ENCODE results near the gene GDF15. TPM values are rescaled to one million over a fixed set of nuclear protein-coding genes. Genes with fewer than 3 reads are reported as not detected.

The GDF15 gene
- total RNA-seq, 2 experiments from 2014 or later: not detected

DNA sequence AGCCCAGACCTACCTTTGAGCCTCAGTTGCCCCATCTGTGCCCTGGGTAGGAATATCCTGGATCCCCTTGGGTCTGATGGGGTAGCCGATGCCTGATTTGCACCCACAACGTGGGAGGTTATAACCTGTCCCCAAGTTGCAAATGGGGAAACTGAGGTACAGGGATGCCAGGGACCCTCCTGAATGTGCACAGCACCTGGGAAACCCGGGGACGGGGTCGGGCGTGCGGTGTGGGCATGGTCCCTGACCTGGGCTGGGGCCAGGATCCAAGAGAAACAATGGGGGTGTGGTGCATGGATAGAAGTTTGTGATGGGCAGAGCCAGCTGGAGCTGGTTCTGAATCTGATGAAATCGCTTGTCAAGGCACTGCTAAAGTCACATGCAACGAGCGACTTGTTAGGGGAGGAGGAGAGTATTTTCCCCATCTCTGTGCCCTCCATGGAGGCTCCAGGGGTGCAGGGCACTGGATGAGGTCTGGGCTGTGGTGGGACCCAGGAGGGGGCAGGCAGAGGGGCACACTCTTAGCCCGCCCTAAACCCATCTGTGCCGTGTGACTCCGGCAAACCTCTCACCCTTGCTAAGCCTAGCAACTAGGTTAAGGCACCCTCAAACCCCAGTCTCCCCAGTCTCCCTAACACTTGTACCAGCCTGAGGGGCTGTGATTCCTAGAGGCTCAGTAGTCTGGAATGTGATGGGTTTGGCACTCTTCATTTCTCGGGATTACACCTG, 749 bp downstream of the GDF15 start:
- H3K4me3 Mint-ChIP-seq: no peak overlapping the region
- POLR2A ChIA-PET: no interaction called here

DNA sequence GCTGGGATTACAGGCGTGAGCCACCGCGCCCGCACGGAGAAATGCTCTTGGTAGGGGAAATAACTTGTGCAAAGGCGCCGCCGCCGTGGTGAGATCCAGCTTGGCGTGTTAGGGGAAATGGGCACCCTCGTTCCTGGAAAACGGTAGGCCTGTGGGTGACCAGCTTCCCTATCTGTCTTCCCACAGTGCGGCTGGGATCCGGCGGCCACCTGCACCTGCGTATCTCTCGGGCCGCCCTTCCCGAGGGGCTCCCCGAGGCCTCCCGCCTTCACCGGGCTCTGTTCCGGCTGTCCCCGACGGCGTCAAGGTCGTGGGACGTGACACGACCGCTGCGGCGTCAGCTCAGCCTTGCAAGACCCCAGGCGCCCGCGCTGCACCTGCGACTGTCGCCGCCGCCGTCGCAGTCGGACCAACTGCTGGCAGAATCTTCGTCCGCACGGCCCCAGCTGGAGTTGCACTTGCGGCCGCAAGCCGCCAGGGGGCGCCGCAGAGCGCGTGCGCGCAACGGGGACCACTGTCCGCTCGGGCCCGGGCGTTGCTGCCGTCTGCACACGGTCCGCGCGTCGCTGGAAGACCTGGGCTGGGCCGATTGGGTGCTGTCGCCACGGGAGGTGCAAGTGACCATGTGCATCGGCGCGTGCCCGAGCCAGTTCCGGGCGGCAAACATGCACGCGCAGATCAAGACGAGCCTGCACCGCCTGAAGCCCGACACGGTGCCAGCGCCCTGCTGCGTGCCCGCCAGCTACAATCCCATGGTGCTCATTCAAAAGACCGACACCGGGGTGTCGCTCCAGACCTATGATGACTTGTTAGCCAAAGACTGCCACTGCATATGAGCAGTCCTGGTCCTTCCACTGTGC, 2.4 kb downstream of the GDF15 start:
- Mint-ChIP-seq H3K27ac (no peak overlapping the region), H3K27me3 (peaks cover 31% of the 10 kb centered on the region), H3K9me3 (no peaks in the 10 kb centered on the region), H3K4me1 (ENCODE audit: low read depth) (peaks cover 4% of the 10 kb centered on the region), H3K36me3 (no peaks in the 10 kb centered on the region), H3K4me3 (peak overlapping the region; percentile 64)
- ChIA-PET CTCF (interaction anchor here (0.6 to 4.4 kb wide), 47 partner anchors 8 to 1936 kb away, joined by 3 to 85 read pairs (median 4); partner anchors contain the start of genes IQCN, JUND, KXD1 and LRRC25), POLR2A (interaction anchor here (0.9 to 1.0 kb wide), 2 partner anchors 31 to 107 kb away, joined by 3 read pairs; partner anchors contain the start of genes JUND and SSBP4)
- peak; percentile 88 for DNase-seq
- intact Hi-C loops (cut with micrococcal nuclease): loop anchor here (1.0 kb wide), 1 partner anchor 22 kb away; no protein-coding TSS in a partner anchor

More for the DNA sequence above, 749 bp downstream of the GDF15 start:
- no peaks in the 10 kb centered on the region for H3K36me3 Mint-ChIP-seq
- CTCF ChIA-PET: interaction anchor here (0.7 to 4.4 kb wide), 5 partner anchors 25 to 147 kb away, joined by 3 to 53 read pairs (median 12); partner anchors contain the start of gene SSBP4
- intact Hi-C loops (cut with micrococcal nuclease): no loop called here
- no peaks in the 10 kb centered on the region for H3K9me3 Mint-ChIP-seq
- peaks cover 4% of the 10 kb centered on the region for H3K4me1 Mint-ChIP-seq (ENCODE audit: low read depth)
- H3K27ac Mint-ChIP-seq: no peak overlapping the region
- H3K27me3 Mint-ChIP-seq: peaks cover 32% of the 10 kb centered on the region
- DNase-seq: no peak

DNA sequence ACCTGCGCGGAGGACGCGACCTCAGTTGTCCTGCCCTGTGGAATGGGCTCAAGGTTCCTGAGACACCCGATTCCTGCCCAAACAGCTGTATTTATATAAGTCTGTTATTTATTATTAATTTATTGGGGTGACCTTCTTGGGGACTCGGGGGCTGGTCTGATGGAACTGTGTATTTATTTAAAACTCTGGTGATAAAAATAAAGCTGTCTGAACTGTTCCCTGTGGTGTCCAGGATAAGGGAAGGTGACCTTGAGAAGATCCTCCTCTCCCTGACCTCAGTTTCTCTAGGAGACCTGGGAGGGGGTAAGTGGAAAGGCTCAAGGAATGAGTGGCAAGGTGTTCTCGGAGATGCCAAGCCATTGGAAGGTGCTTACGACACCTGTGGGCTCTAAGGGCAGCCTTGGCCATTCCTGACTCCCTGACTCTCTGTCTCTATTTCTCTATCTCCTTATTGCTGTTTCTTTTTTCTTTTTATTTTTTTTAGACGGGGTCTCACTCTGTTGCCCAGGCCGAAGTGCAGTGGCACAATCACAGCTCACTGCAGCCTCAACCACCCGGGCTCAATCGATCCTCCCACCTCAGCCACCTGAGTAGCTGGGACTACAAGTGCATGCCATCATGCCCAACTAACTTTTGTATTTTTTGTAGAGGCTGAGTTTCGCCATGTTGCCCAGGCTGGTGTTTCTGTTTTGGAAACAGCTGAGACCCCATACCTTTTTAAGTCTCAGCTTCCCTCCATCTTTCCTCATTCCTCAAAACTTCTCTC, 3.2 kb downstream of the GDF15 start:
- ChIA-PET CTCF (interaction anchor here (0.6 to 4.4 kb wide), 31 partner anchors 8 to 238 kb away, joined by 3 to 85 read pairs (median 6); partner anchors contain the start of genes IQCN, KXD1, LRRC25 and PDE4C), POLR2A (interaction anchor here (1.0 kb wide), 1 partner anchor 30 kb away, joined by 3 read pairs; the partner anchor contains the start of gene SSBP4)
- Mint-ChIP-seq H3K4me3 (no peak overlapping the region), H3K9me3 (no peaks in the 10 kb centered on the region), H3K36me3 (no peaks in the 10 kb centered on the region), H3K27ac (no peak overlapping the region), H3K27me3 (peaks cover 31% of the 10 kb centered on the region), H3K4me1 (ENCODE audit: low read depth) (peaks cover 4% of the 10 kb centered on the region)
- intact Hi-C loops (cut with micrococcal nuclease): loop anchor here (1.0 kb wide), 1 partner anchor 21 kb away; no protein-coding TSS in a partner anchor
- no peak for DNase-seq

DNA sequence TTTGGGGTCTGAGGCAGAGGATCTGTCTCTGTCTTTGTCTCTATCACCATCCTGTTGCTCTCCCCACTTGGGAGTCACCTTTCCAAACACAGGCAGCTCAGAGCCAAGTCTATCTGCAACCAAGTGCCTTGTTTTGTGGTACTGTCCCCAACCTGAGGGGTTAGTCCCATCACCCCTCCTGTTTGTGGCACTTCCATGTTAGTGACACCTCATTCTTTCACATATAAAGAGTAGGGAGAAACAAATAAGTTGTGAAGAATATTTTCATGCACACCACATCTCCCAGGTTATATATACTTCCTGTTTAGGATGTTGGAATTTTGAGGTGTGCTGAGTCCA, 3.7 kb downstream of the GDF15 start:
- intact Hi-C loops (cut with micrococcal nuclease): no loop called here
- Mint-ChIP-seq H3K27ac (no peak overlapping the region), H3K36me3 (no peaks in the 10 kb centered on the region), H3K27me3 (peaks cover 30% of the 10 kb centered on the region), H3K9me3 (no peaks in the 10 kb centered on the region), H3K4me3 (no peak overlapping the region), H3K4me1 (ENCODE audit: low read depth) (peaks cover 4% of the 10 kb centered on the region)
- DNase-seq: no peak
- CTCF ChIA-PET: interaction anchor here (1.1 to 4.4 kb wide), 9 partner anchors 10 to 184 kb away, joined by 3 to 85 read pairs (median 19); partner anchors contain the start of gene SSBP4
- POLR2A ChIA-PET: interaction anchor here (1.0 kb wide), 1 partner anchor 30 kb away, joined by 3 read pairs; the partner anchor contains the start of gene SSBP4

DNA sequence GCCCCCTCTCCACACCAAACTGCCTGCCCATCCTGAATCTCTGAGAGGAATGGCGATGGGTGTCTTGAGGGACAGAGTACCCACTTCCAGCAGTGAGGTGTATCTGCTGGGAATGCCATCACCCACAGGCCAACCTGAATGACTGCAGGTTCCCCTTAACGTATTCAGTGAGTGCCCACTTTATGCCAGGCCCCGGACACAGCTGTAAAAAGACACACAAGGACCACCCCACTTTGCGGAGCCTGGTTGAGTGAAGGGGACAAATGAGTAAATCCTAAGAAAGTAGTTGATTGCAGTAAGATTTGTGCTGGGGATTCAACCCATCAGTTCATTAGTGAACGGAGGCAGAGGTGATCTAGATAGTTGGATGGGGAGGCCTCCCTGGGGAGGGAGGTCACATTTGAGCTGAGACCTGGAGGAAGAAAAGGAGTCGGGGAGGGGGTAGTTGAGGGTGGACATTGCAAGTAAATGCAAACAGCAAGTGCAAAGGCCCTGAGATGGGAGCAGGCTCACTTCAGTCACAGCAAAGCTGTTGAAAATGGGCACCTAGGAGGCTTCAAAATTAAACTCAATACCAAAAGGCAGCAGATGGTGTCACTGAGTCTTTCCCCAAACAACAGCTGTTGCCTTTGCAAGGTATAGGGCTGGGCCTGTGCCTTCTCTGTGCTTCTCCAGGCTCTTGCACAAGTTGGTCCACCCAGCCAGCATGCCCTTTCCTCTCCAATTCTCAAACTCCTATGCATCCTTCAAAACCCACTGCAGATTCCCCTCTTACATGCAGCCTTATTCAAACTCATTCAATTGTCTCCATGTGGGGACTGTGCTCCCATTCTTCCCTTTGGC, 4.3 kb downstream of the GDF15 start:
- H3K9me3 Mint-ChIP-seq: no peaks in the 10 kb centered on the region
- intact Hi-C loops (cut with micrococcal nuclease): no loop called here
- peaks cover 4% of the 10 kb centered on the region for H3K4me1 Mint-ChIP-seq (ENCODE audit: low read depth)
- no peak for DNase-seq
- no peak overlapping the region for H3K27ac Mint-ChIP-seq
- peaks cover 29% of the 10 kb centered on the region for H3K27me3 Mint-ChIP-seq
- ChIA-PET CTCF (interaction anchor here (1.0 to 4.4 kb wide), 8 partner anchors 22 to 222 kb away, joined by 3 to 85 read pairs (median 6); partner anchors contain the start of gene SSBP4), POLR2A (no interaction called here)
- H3K36me3 Mint-ChIP-seq: no peaks in the 10 kb centered on the region
- H3K4me3 Mint-ChIP-seq: no peak overlapping the region

DNA sequence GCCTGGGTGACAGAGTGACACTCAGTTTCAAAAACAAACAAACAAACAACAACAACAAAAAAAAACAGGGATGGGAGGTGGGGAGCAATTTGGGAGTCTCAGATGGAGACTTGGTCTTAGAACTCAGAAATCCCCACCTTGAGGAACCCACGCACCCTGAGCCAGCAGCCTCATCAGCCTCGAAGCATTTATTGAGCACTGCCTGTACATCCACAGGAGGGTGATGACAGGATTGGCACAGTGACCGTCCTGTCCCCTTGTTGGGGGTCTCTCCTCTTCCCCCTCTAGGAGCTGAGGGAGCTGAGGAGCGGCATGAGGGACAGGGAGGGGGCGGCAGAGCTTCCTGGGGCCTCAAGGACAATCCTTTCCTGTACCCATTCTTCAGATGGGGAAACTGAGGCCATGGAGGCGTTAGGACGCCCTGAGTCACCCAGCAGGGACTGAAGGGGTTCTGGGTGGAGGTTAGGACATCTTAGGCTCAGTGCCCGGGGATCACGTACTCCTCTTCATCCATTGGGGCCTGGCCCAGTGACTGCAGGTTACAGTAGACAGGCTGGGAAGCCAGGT, 5.6 kb downstream of the GDF15 start:
- ChIA-PET CTCF (interaction anchor here (1.2 to 4.4 kb wide), 4 partner anchors 20 to 112 kb away, joined by 3 to 85 read pairs (median 20); no protein-coding TSS in a partner anchor), POLR2A (no interaction called here)
- intact Hi-C loops (cut with micrococcal nuclease): no loop called here
- Mint-ChIP-seq H3K9me3 (no peaks in the 10 kb centered on the region), H3K4me3 (no peak overlapping the region), H3K27ac (no peak overlapping the region), H3K4me1 (ENCODE audit: low read depth) (peaks cover 4% of the 10 kb centered on the region), H3K36me3 (no peaks in the 10 kb centered on the region), H3K27me3 (peaks cover 23% of the 10 kb centered on the region)
- DNase-seq: no peak

DNA sequence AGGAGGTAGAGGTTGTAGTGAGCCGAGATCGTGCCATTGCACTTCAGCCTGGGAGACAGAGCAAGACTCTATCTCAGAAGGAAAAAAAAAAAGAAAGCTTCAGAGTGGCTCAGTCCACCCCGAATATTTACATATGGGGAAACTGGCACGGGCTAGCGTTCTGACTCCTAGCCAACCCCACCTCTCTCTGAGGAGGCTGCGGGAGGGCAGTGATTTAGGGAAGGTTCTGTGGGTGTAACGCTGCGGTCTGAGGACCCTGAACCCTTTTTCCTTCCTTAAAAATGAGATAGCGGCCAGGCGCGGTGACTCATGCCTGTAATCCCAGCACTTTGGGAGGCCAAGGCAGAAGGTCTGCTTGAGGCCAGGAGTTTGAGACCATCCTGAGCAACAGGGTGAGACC, 6.5 kb downstream of the GDF15 start:
- CTCF ChIA-PET: interaction anchor here (1.6 kb wide), 1 partner anchor 113 kb away, joined by 3 read pairs; no protein-coding TSS in a partner anchor
- intact Hi-C loops (cut with micrococcal nuclease): no loop called here
- H3K4me1 Mint-ChIP-seq (ENCODE audit: low read depth): peaks cover 4% of the 10 kb centered on the region
- H3K4me3 Mint-ChIP-seq: no peak overlapping the region
- no peak overlapping the region for H3K27ac Mint-ChIP-seq
- no peaks in the 10 kb centered on the region for H3K9me3 Mint-ChIP-seq
- H3K36me3 Mint-ChIP-seq: no peaks in the 10 kb centered on the region
- DNase-seq: no peak
- H3K27me3 Mint-ChIP-seq: peaks cover 25% of the 10 kb centered on the region
- POLR2A ChIA-PET: no interaction called here

DNA sequence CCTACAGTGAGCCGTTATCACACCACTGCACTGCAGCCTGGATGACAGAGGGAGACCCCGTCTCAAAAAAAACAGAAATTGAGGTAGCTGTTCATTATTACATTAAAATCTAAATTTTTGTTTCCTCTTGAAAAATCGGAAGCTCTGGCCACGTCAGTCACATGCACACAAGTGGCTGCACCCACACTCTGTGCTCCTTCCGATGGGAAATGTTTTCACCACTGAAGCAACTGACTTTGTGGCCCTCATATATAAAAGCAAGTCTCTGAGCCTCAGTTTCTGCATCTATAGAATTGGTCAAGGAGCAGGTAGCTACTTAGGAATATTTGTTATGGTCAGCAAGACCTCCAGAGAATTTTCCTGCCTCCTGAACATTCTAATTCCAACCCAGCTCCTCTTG, 7.0 kb downstream of the GDF15 start:
- intact Hi-C loops (cut with micrococcal nuclease): no loop called here
- ChIA-PET CTCF (interaction anchor here (1.2 to 1.6 kb wide), 2 partner anchors 113 to 185 kb away, joined by 3 to 4 read pairs; no protein-coding TSS in a partner anchor), POLR2A (no interaction called here)
- no peak overlapping the region for H3K27ac Mint-ChIP-seq
- H3K9me3 Mint-ChIP-seq: no peaks in the 10 kb centered on the region
- no peak overlapping the region for H3K4me3 Mint-ChIP-seq
- H3K4me1 Mint-ChIP-seq (ENCODE audit: low read depth): peaks cover 2% of the 10 kb centered on the region
- H3K27me3 Mint-ChIP-seq: peaks cover 25% of the 10 kb centered on the region
- no peaks in the 10 kb centered on the region for H3K36me3 Mint-ChIP-seq
- no peak for DNase-seq

DNA sequence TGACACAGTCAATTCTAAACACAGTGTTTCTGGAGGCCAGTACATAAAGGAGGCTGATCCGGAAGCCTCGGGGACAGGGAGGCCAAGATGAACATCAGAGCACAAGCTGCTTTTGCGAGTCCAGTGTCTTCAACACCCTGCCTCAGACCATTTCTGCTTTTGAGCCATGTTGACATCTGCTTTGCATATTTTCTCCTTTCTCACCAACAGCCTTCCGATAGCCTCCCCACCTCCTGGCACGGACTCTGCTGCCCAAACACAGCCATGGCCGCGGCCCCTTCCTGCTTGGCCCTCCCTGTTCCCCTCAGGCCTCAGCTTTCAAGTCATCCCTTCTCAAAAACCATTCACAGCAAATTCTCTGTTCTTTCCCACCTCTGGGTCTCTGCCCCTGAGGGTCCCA, 7.9 kb downstream of the GDF15 start:
- Mint-ChIP-seq H3K27me3 (peaks cover 26% of the 10 kb centered on the region), H3K4me1 (ENCODE audit: low read depth) (no peaks in the 10 kb centered on the region), H3K27ac (no peak overlapping the region), H3K36me3 (no peaks in the 10 kb centered on the region), H3K4me3 (no peak overlapping the region), H3K9me3 (no peaks in the 10 kb centered on the region)
- intact Hi-C loops (cut with micrococcal nuclease): no loop called here
- no peak for DNase-seq
- ChIA-PET POLR2A (no interaction called here), CTCF (interaction anchor here (1.2 kb wide), 1 partner anchor 186 kb away, joined by 4 read pairs; no protein-coding TSS in a partner anchor)

DNA sequence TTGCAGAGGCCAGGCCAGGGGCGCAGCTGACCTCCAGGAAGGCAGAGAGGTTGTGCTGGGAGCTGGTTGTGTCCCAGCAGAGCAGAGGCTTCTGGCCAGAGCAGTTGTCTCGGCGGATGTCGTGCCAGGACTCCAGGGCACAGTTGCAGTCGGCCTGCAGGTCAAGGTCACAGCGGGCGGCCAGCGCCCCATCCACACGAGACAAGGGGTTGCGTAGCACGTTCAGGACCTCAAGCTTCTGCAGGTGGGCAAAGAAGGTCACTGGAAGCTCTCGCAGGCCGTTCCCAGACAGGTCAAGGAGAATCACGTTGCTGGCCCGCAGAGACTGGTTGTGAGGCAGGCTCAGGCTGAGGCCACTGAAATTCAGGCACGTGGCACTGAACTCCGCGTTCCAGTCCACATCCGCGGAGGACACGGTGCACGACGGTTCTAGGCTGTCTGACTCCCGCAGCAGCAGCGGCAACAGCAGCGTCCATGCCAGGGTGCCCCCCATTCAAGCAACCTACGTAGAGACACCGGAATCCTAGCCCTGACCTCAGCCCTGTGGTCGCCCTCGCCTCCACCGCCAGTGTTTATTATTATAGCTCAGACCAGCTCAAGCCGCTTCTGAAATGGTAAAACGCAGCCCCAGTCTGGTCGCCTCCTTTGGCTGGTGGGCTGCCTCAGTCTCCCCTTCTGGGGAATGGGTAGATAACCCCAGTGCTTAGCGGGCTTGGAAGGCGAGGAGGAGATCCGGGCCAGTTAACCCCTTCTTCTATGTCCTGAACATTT, 10.7 kb downstream of the GDF15 start:
- Mint-ChIP-seq H3K9me3 (no peaks in the 10 kb centered on the region), H3K36me3 (no peaks in the 10 kb centered on the region), H3K27me3 (peaks cover 26% of the 10 kb centered on the region), H3K4me1 (ENCODE audit: low read depth) (no peaks in the 10 kb centered on the region), H3K4me3 (no peak overlapping the region), H3K27ac (no peak overlapping the region)
- CTCF ChIA-PET: interaction anchor here (1.2 to 3.0 kb wide), 2 partner anchors 8 to 15 kb away, joined by 4 to 21 read pairs; no protein-coding TSS in a partner anchor
- intact Hi-C loops (cut with micrococcal nuclease): no loop called here
- POLR2A ChIA-PET: no interaction called here
- DNase-seq: no peak
